ACHN (cell line): ENCODE data around the gene ENTPD1.
"Not testable (repeated sequence)": the region's sequence is repeated elsewhere in the genome, so short reads cannot be mapped to it uniquely, and the experiment has no call there.

Source experiments
- DNase-seq: peaks from one replicate; pipeline ENCODE4 v3.0.0-alpha.2; 2015
- in situ Hi-C: cut with HindIII; loops from 2 replicates; pipeline ENCODE4 v1.10.0; 2017; ENCODE audit warnings: low sequenced_read_pairs, low pct_ligation_motif_present, low pct_unique_long_range_greater_than_20kb

Gene ENTPD1

GRCh38 chr10:95756809-95757684 is 1.1 kb downstream of the ENTPD1 start:
- no peak for DNase-seq
- in situ Hi-C loops: no loop called here

DNA sequence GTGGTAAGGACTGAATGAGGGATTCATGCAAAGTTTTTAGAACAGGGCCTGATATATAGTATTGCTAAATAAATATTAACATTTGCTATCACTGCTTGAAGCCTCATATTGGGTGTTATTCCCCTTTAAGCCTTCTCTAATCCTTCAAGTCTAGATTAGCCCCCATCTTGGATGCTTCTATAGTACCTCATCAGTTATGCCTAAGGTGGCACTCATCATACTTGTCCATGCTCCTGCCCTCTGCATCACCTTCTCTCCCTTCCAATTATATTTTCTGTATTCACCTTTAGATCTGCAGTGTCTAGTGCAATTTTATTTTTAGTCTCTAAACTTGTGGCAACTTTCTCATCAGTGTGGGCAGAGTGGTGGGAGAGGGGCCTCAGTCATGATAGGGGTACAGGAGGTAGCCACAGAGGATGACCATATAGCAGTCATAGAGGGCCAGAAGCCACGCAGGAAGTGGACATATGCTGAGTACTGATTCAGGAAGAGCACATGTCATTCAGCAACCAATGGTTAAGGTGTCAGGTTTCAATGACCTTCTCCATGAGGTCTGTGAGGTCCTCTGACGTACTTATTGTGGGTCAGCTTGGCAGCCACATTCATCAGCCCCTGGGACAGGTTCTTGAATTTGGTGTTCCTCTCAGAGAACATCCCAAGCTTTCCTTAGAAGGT is 2.5 kb downstream of the ENTPD1 start:
- in situ Hi-C loops: no loop called here

GRCh38 chr10:95759233-95759826 is 3.4 kb downstream of the ENTPD1 start:
- no peak for DNase-seq
- in situ Hi-C loops: no loop called here

More for the DNA sequence above, 2.5 kb downstream of the ENTPD1 start:
- no peak for DNase-seq

DNA sequence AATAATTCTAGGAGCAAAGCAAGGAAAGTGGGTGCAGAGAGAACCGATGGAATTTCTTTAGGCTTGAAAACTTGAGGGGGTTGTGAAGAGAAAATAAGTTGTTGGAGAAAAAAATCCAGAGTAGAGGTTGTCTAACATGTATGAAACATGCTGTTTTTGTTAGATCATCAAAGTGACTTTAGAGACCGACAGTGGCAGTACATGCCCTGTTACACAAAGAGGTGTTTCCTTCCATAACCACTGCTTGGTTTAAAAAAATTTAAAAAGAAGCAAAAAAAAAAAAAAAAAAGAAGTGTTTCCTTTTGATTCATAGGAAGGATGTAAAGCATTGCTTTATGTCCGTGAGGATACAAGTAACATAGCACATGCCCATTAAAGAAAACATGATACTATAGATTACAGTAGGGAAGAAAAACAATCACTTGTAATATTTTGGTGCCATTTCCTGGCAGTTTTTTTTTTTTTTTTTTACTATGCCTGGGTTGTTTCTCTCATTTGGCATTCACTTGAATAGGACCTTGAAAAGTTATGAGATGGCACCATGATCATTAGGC is 6.1 kb downstream of the ENTPD1 start:
- no peak for DNase-seq
- in situ Hi-C loops: no loop called here

DNA sequence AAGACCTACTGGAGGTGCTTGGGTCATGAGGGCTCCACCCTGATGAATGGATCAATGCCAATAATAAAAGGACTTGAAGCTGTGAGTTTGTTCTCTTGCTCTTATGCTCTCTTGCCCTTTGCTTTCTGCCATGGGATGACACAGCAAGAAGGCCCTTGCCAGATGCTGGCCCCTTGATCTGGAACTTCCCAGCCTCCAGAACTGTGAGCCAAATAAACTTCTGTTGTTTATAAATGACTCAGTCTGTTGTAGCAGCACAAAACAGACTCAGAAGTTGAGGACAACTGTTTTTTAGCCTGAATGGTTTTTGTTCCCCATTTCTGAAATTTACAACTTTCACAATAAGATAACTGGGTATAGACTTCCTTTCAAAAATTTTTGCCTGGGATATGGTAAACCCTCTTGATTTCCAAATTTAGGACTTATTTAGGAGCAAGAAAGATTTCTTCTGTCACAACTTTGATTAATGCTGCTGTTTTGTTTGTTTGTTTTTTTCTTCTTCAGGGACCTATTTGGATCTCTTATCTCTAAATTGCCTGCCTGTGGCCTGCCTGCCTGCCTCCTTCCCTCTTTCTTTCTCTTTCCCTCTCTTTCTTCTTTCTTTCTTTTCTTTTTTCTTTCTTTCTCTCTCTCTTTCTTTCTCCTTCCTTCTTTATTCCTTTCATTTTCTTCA is 12.1 kb downstream of the ENTPD1 start:
- in situ Hi-C loops: no loop called here

DNA sequence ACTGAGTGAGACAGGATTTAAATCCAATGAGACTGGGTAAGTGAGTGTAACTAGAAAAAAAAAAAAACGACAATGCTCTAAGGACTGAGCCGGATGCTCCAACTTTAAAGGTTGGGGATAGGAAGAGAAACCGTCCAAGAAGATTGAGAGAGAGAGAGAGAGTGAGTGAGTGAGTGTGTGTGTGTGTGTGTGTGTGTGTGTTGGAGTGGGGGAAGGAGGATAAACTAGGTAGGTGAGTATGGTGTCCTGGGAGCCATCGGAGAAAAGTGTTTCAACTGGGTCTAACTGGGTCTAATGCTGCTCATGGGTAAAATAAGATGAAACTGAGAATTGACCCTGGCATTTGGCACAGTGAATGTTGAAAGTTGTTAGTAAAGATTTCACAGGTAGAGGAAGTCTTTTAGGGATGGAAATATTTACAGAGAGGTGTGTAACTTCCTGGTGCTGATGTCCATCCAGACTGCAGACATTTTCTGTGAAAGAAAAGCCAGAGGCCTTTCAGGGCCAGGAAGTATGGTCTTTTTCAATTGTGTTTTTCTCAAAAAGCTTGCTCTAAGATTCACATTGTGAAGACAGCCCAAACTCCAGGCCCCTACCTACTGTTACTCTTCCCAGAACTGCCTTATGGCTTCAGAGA is 14.2 kb downstream of the ENTPD1 start:
- DNase-seq: no peak
- in situ Hi-C loops: no loop called here

More for the DNA sequence above, 12.1 kb downstream of the ENTPD1 start:
- DNase-seq: no peak

DNA sequence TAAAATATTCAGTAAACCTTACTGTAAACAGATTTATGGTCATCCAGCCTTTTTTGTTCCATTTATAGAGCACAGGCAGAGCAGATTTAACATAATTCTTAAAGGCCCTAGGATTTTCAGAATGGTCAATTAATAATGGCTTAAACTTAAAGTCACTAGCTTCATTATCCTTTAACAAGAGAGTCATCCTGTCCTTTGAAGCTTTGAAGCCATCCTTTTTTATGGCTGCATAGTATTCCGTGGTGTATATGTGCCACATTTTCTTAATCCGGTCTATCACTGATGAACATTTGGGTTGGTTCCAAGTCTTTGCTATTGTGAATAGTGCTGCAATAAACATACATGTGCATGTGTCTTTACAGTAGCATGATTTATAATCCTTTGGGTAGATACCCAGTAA is 17.5 kb downstream of the ENTPD1 start:
- DNase-seq, in situ Hi-C loops: not testable (repeated sequence)

DNA sequence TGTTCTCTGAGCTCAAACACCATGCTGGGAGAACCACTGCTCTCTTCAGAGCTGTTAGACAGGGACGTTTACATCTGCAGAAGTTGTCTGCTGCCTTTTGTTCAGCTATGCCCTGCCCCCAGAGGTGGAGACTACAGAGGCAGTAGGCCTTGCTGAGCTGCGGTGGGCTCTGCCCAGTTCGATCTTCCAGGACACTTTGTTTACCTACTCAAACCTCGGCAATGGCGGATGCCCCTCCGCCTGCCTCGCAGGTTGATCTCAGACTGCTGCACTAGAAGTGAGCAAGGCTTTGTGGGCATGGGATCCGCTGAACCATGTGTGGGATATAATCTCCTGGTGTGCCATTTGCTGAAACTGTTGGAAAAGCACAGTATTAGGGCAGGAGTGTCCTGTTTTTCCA is 21.7 kb downstream of the ENTPD1 start:
- in situ Hi-C loops, DNase-seq: not testable (repeated sequence)

DNA sequence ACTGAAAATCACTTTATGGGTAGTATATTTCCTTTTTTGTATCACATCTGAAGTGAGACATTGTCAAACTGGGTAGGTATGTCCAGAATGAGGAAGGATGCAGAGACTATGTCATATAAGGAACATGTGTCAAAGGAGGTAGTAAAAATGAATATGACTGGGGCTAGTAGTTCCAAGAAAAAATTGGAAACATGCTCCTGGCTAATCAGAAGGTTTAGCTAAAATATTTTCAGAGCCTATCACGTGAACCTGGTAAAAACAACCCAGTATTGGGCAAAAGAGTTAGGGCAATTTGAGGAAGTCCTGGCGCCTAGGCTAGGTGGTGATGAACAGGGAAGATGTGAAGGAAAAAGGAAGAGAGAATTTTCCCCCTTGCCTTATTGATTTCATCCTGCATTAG is 26.4 kb downstream of the ENTPD1 start:
- DNase-seq: no peak
- in situ Hi-C loops: no loop called here

- no peak for DNase-seq
- in situ Hi-C loops: no loop called here
These were observed 27.8 kb downstream of the ENTPD1 start for GRCh38 chr10:95783741-95784140.

GRCh38 chr10:95784279-95784913 is 28.4 kb downstream of the ENTPD1 start:
- DNase-seq: no peak
- in situ Hi-C loops: no loop called here

DNA sequence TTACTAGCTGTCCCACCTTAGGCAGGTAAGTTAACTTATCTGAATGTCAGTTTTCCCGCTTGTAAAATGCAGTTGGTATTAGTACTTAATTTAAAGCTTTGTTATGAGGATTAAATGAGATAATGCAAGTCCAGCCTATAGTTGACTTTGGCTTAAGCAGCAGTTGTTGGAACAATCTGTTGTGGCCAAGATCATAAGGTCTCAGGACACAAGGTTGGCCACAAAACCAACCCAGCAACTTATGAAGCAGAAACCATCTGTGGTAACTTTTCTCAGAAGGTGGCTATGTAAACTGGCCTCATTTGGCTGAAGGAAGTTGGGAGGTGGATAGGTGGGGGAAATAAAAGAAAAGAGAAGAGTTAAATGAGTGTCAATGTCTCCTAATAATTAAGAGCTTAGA is 29.4 kb downstream of the ENTPD1 start:
- in situ Hi-C loops: no loop called here
- no peak for DNase-seq

- in situ Hi-C loops: no loop called here
- DNase-seq: no peak
These were observed 30.1 kb downstream of the ENTPD1 start for GRCh38 chr10:95785942-95786669.

- no peak for DNase-seq
- in situ Hi-C loops: no loop called here
These were observed 31.5 kb downstream of the ENTPD1 start for GRCh38 chr10:95787447-95787846.

DNA sequence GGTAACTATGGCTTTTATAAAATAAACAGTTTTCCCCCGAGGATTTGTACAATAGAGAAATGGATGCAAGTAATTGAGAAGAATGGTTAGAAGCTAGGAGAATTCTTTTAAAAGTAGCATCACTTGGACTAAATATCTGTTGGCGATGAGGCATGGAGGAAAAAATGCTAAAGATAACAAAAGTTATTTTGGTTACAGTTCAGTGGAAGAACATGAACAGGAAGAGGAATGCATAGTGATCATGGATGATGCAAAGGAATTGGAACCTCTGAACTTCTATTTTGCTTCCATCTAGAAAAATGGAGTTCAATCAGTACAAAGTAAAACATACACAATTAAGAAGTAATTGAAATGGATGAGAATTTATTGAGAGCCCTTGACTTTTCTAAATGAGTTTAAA is 32.9 kb downstream of the ENTPD1 start:
- no peak for DNase-seq
- in situ Hi-C loops: no loop called here

GRCh38 chr10:95789902-95790301 is 33.9 kb downstream of the ENTPD1 start:
- no peak for DNase-seq
- in situ Hi-C loops: no loop called here

DNA sequence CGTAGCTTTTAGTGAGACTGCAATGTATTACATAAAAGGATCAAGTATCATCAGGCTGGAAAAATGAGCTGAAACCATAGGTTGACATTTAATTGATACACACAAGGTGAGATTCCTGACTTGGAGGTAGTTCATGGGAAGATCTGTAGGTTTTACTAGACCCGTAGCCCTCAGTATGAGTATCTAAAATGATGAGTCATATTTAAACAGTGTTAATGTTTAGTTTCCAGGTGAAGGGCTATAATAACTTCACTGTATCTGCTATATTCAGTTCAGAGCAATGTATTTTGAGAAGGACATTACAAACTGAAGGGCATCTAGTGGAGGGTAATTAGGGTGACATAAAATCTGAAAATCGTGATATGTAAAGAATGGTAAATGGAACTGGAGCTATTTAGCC is 35.0 kb downstream of the ENTPD1 start:
- DNase-seq: no peak
- in situ Hi-C loops: no loop called here
